GM18909 (cell line): ENCODE measurements around the gene SH2D5.

ENCODE experiments used
- ATAC-seq: cut with Tn5 transposase; IDR thresholded peaks from one replicate; pipeline ENCODE4 v1.9.1; 2021; ENCODE audit warnings: mild to moderate bottlenecking; ENCODE audit not compliant: unreplicated experiment, poor library complexity

SH2D5 gene

GRCh38 chr1:20717452-20718342, 14.8 kb downstream of the SH2D5 start, which contains the start of gene KIF17:
TSS of gene KIF17 (minus strand) at chr1:20718007. CDS start at chr1:20717706, 301 bp downstream.
- ATAC-seq, result no peak

GRCh38 chr1:20716232-20716631, 16.3 kb downstream of the SH2D5 start:
- ATAC-seq, result no peak

GRCh38 chr1:20715406-20715805, 17.1 kb downstream of the SH2D5 start:
- no peak for ATAC-seq

- ATAC-seq, result no peak
These were observed 19.1 kb downstream of the SH2D5 start for GRCh38 chr1:20713440-20713839.

GRCh38 chr1:20712215-20712577, 20.3 kb downstream of the SH2D5 start:
- ATAC-seq, result no peak

GRCh38 chr1:20711285-20712214, 21.0 kb downstream of the SH2D5 start:
- ATAC-seq, result no peak

GRCh38 chr1:20710469-20711284, 21.8 kb downstream of the SH2D5 start:
- ATAC-seq, result no peak

GRCh38 chr1:20709868-20710267, 22.6 kb downstream of the SH2D5 start:
- ATAC-seq, result no peak

GRCh38 chr1:20708891-20709290, 23.6 kb downstream of the SH2D5 start:
- ATAC-seq, result no peak

- ATAC-seq, result no peak
These were observed 24.4 kb downstream of the SH2D5 start for GRCh38 chr1:20708057-20708456.

GRCh38 chr1:20706841-20707240, 25.7 kb downstream of the SH2D5 start:
- ATAC-seq, result no peak

GRCh38 chr1:20705203-20705755, 27.2 kb downstream of the SH2D5 start:
- ATAC-seq, result no peak

- ATAC-seq, result no peak
These were observed 27.9 kb downstream of the SH2D5 start for GRCh38 chr1:20704390-20705202.

- ATAC-seq, result no peak
These were observed 29.3 kb downstream of the SH2D5 start for GRCh38 chr1:20703124-20703756.

- no peak for ATAC-seq
These were observed 30.1 kb downstream of the SH2D5 start for GRCh38 chr1:20702416-20702815.

GRCh38 chr1:20701847-20702246, 30.7 kb downstream of the SH2D5 start:
- ATAC-seq, result no peak

- ATAC-seq, result no peak
These were observed 31.1 kb downstream of the SH2D5 start for GRCh38 chr1:20701446-20701845.

- no peak for ATAC-seq
These were observed 31.8 kb downstream of the SH2D5 start for GRCh38 chr1:20700636-20701215.
